B cell (primary cell): ENCODE data around the gene PRKCA.

Experiments
- CTCF ChIP-seq: fragments of 200-600 bp; IDR thresholded peaks from one replicate; pipeline ENCODE4 v1.8.0; 2022; ENCODE audit warnings: antibody characterized with exemption, mild to moderate bottlenecking
- EZH2 ChIP-seq: IDR thresholded peaks from 2 replicates; pipeline ENCODE4 v1.6.1; 2012; ENCODE audit warnings: borderline replicate concordance, low read depth, mild to moderate bottlenecking, moderate library complexity, low read length; ENCODE audit not compliant: insufficient read depth, poor library complexity, severe bottlenecking

- no peak for TF ChIP-seq EZH2
- TF ChIP-seq CTCF, result no peak
Measured at GRCh38 chr17:66415366-66416206, 113.2 kb downstream of the PRKCA start.
